Right forelimb (tissue), 1 donor: Measurements from ENCODE around the gene DEFB132.
A peak's percentile ranks its signal among the peaks of the same experiment; 100 is the strongest.

Experiments
- DNase-seq: peaks from one replicate; pipeline ENCODE4 v3.0.0-alpha.2; 2018

The DEFB132 gene

GRCh38 chr20:266596-267562, 9.4 kb downstream of the DEFB132 start:
- DNase-seq, result peak; percentile 93

DNA sequence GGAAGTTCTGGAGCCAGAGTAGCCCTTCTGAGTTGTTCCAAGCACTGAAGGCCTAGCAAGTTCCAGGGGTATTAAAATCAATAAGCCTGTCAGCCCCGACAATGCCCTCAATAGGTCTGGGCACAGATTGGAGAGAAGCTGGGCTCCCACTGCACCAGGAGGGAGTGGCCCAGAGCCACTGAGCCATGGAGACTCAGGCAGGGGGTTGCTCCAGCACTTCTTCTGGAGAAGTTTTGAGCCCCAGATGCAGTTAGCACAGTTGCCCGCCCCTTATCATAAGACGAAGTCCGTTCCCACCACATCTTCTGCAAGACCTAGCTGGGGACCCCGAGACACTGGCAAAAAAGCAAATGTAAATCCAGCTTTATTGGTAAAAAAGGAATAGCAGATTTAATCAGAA, 13.0 kb downstream of the DEFB132 start:
- DNase-seq, result no peak

- DNase-seq, result no peak
Observed at GRCh38 chr20:271069-271468, 13.5 kb downstream of the DEFB132 start.

- DNase-seq, result no peak
Observed at GRCh38 chr20:271528-271927, 14.0 kb downstream of the DEFB132 start.

- DNase-seq, result no peak
Observed at GRCh38 chr20:272718-273117, 15.2 kb downstream of the DEFB132 start.

- no peak for DNase-seq
Observed at GRCh38 chr20:273884-274283, 16.4 kb downstream of the DEFB132 start.

DNA sequence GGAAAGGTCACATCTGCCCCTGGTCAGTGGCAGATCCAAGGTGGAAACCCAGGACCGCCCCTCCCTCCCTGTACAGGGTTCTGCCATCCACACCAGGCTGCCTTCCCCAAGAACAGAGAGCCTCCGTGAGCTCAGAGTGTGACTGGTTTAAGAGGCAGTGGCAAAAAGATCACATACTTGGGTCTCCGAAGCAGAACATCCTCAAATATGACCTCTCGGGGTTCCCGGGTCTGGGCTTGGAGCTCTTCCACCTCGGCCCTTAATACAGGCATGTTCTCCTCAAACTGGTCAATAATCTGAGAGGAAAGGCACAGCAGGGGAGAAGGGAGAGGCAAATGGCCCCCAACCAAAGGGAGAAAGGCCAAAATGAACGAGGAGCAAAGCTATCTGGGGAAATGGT, 18.3 kb downstream of the DEFB132 start:
- no peak for DNase-seq

DNA sequence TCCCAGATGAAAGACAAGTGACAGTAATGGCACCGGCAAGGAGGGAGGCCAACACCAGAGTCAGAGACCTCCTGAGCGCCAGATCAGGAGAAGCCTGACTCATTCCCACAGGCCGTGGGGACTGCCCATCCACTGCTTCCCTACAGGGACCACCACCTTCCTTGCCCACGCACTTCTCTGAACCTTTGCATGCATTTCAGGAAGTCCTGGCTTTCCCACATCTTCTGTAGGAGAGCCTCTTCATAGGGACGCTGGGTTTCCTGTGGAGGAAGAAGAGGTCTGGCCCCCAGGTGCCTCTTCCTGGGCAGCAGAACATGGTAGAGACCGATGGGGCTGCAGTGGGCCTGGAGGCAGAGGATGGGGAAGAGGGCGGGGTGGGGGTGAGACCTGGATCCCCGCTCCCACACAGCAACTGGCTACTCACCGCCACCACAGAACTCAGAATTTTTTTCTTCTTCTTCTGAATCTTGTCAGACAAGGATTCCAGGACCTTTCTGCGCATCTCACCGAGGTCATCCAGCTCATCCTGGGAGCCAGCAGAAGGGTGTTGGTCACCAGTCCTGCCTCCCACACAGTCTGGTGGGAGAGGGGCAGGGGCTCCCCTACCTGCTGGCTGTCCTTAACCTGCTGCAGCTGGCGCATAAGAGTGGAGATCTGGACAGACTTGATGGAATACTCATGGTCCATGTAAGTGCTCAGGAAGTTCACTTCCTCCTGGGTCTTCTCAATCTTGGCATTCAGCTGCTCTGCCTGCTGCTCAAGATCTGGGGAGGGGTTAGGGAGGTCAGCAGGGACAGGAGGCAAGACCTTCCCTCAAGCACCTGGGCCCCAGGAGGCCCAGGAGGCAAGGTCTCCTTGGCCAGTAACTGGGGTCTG, 19.3 kb downstream of the DEFB132 start:
- no peak for DNase-seq

DNA sequence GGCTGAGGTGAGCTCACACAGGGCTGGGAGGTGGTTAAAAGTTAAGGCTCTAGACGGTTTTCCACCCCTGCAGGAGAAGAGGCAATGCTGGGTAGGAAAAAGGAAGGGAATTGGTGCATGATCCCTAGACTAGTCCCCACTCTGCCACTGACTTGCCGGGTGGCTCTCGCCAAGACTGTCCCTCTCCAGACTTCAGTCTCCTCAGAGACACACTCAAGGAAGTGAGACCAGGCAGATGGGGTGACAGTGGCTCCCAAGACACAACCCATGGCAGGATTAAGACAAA, 19.9 kb downstream of the DEFB132 start:
- no peak for DNase-seq

GRCh38 chr20:278181-278580, 20.7 kb downstream of the DEFB132 start:
- DNase-seq, result no peak

- DNase-seq, result no peak
Observed at GRCh38 chr20:278607-279571, 21.4 kb downstream of the DEFB132 start.

GRCh38 chr20:284172-284571, 26.6 kb downstream of the DEFB132 start:
- no peak for DNase-seq

DNA sequence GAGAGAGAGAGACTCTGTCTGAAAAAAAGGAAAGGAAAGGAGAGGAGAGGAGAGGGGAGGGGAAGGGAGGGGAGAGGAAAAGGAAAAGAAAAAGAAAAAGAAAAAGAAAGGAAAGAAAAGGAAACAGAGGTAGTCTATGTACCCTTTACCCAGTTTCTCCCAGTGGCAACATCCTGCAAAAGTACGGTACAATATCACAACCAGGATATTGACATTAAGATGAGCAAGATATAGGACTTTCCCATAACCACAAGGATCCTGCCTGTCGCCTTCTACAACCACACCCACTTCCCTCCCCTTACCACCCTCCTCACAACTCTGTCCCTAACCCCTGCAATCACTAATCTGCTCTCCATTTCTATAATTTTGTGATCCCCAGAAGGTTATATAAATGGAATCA, 29.0 kb downstream of the DEFB132 start:
- DNase-seq, result no peak

GRCh38 chr20:288956-289692, 31.6 kb downstream of the DEFB132 start:
- DNase-seq, result no peak

- DNase-seq, result no peak
Observed at GRCh38 chr20:289693-290083, 32.2 kb downstream of the DEFB132 start.

GRCh38 chr20:290084-290831, 32.7 kb downstream of the DEFB132 start, which contains the start of gene C20orf96:
TSS of gene C20orf96 (minus strand) at chr20:290750. CDS start at chr20:290610, 140 bp downstream.
- DNase-seq, result peak; percentile 92

DNA sequence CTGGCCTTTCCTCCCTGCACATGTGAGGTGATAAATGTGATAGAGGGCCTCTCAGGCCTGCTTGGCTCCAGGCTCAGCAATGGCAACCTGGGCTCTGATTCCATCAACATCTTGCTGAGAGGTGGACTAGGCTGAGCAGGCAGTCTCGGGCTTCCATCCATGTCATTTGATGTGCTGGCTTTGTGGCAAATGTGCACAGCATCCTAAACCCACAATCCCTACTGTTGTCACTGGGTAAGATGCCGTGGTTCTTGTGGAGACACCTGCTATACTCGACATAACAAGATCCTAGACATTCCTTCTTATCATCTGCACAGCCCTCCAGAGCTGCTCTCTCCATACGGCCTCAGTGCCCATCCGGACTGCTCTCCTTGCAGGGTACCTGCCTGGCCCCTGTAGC, 37.1 kb downstream of the DEFB132 start:
- DNase-seq, result no peak

DNA sequence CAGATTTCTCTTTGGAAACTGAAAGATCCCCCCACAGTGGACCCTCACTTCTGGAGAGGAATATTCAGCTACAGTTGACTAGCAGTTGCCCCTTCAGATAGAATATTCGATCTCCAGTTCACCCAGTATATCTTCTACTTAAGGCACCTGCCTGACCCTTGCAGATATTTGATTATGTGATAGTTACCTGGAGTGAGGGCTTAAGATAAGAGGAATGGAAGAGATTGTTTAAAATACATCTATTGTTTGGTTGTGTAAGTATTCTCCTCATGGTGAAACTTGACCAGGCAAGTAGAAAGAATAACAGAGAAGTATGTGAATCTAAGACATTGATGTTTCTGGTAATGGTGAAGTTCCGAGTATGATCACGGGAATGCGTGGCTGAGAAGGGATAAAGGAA, 38.3 kb downstream of the DEFB132 start:
- DNase-seq, result no peak

GRCh38 chr20:297098-297924, 39.8 kb downstream of the DEFB132 start, which contains the start of gene ZCCHC3:
TSS of gene ZCCHC3 (plus strand) at chr20:297570. CDS start at chr20:297587, 17 bp downstream.
- DNase-seq, result peak; percentile 93
